GM21786 (cell line): ENCODE results near the gene GPR89B.
A peak's percentile ranks its signal among the peaks of the same experiment; 100 is the strongest.
"Not testable (repeated sequence)": the region's sequence is repeated elsewhere in the genome, so short reads cannot be mapped to it uniquely, and the experiment has no call there.

Experiments
- ATAC-seq: cut with Tn5 transposase; IDR thresholded peaks from one replicate; pipeline ENCODE4 v1.9.1; 2021; ENCODE audit not compliant: unreplicated experiment

GPR89B gene

DNA sequence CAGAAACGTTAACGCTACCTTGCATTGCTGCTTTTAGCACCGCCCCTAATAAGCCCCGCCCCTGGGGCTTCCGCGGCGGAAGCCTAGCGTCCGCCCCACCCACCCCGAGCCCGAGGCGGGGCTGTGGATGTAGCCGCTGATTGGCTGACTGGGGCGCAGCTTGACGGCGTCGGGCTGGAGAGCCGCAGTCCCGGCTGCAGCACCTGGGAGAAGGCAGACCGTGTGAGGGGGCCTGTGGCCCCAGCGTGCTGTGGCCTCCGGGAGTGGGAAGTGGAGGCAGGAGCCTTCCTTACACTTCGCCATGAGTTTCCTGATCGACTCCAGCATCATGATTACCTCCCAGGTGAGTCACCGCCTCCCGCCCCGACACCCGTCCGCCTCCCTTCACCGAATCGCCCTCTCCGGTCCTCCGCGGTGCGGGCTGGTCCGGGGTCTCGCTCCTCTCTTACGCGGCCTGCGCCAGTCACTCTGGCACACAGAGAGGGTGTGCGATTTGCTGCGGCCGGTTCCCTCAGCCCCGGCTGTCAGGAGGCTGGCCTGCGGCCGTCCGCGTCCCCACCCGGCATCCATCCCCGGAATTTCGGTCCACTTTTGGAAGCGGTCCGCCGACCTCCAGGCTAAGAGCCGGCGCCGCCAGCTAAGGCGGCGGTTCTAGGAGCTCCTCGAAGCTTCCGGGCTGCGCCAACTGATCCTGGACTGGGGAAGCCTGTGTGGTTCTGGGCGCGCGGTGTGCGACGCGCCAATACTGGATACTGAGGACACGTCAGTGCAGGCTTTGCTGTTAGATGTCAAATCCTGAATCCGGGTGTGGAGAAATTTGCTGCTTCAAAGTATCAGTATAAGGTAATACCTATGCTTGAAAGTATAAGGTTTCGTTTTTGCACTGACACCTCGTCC is at the start of gene GPR89B:
GPR89B (plus strand) TSS at position 185 of the 897 bp plus-strand sequence; CDS start at position 302, 117 bp downstream.
- peak; percentile 97 for ATAC-seq

DNA sequence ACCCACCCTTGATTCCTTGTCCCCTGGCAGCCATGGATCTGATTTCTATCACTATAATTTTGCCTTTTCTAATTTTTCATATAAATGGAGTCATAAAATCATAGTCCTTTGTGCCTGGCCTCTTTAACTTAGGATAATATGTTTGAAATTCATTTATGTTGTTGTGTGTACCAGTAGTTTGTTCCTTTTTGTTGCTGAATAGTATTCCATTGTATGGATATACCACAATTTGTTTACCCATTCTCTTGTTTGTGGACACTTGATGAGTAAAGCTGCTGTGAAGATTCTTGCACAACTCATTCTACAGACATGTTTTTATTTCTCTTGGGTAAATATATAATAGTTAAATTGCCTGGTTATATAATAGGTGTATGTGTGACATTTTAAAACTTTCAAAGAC is 48.3 kb upstream of the GPR89B start:
- ATAC-seq = no peak

DNA sequence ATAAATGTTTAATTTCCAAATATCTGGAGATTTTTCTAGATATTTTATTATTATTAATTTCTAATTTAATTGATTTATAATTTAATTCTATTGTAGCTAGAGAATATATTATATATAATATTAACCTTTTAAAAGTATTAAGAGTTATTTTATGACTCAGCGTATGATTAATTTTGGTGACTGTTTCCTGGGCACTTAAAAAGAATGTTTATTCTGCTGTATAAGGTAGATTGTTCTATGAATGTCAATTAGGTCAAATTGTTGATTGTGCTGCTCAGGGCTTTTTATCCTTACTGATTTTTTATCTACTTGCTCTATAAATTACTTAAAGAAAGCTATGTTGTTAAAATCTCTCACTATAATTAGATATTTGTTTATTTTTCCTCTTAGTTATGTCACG is 45.7 kb upstream of the GPR89B start:
- no peak for ATAC-seq

DNA sequence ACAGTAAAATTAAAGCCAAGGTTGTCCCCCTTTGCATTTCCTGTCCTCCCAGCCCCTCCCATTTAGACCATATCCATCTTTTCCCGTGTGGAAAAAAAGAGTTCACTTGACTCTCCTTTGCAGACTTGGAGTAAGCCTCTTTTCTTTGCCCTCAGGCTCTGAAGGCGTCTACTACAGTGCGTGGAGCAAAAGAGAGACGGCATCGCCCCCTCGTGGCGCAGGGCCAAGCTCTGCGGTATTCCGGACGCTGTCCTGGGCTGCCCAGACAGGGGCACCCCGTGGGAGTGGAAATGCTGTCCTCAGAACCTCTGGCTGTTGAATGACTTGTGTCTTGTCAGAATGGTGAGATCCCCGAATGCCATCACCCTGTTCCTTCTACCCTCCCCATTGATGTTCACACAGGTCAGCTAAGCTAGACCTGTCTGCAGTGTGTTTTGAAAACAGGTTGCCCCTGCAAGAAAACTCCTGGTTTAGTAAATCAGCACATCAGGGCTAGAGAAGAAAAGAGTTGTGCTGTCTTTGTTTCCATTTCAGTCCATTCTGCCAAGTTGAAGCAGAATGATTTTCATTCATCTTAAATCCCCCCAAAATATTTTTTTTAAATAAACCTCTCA is 37.9 kb upstream of the GPR89B start:
- ATAC-seq = no peak

DNA sequence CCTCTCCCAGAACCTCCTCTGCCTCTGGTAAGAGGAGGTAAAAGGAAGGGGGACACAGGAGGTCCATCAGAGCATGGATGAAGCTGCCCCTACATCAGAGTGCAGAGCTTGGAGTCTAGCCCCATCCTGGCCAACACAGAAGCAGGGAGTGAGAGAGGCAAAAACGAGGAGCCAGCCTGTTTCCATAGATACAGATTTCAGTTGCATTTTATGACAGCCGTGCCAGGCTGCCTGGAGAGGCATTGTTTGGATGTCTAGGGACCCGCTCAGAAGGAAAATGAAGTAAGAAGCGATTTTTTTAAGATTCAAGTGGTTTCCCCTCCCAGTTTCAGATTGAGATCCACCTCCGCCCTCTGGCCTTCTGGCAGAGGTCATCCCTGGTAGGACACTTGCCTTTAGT is 37.1 kb upstream of the GPR89B start:
- no peak for ATAC-seq

DNA sequence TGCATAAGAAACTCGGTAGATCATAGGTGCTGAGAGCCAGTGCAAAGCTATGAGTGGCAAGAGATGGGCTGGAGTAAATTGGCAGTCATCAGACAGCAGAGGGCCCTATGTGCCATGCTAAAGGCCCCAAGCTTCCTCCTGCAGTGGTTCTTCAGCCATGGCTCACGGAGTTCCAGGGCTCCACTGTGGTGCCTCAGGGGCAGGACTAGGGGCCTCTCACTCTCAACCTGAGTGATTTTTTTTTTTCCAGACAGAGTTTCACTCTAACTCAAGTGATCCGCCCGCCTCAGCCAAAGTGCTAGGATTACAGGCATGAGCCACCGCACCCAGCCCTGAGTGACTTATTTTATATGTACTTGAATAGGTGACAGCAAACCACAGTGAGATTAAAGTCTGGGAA is 36.0 kb upstream of the GPR89B start:
- ATAC-seq = no peak

DNA sequence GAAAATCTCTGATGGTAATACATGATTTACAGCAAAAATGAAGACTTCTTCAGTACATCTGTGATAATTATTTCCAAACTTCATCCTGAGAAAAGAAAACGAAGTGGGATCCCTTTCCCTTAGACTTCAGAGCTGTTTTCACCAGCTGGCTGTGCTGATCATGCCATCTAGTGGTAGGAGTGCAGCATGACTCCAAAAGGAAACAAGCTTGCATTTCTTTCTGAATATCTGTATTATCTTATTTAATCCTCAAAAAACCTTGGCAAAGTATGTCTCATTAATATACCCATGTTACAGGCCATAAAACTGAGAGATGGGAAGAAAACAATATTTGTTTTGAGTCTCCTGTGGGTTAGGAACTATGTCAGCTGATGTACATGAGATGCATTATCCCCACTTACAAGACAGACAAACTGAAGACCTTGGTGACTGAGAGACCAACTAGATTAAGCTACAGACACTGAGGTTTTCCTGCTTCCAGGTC is 35.4 kb upstream of the GPR89B start:
- no peak for ATAC-seq

DNA sequence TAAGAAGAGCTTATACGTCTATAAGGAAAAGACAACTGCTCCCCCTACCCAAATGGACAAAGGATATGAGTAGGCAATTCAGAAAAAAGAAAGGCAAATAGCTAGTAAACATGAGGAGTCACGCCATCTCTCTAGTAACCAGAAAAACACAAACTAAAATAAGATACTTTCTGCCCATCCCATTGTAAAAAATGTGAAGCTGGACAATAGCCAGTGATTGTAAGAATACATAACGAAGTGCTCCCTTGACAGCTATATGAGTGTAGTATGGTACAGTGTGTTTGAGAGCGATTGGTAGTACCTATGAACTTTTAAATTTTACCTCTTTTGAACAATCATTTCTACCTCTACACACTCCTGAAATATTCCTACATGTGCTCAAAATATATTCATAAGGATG is 33.1 kb upstream of the GPR89B start:
- ATAC-seq = no peak

DNA sequence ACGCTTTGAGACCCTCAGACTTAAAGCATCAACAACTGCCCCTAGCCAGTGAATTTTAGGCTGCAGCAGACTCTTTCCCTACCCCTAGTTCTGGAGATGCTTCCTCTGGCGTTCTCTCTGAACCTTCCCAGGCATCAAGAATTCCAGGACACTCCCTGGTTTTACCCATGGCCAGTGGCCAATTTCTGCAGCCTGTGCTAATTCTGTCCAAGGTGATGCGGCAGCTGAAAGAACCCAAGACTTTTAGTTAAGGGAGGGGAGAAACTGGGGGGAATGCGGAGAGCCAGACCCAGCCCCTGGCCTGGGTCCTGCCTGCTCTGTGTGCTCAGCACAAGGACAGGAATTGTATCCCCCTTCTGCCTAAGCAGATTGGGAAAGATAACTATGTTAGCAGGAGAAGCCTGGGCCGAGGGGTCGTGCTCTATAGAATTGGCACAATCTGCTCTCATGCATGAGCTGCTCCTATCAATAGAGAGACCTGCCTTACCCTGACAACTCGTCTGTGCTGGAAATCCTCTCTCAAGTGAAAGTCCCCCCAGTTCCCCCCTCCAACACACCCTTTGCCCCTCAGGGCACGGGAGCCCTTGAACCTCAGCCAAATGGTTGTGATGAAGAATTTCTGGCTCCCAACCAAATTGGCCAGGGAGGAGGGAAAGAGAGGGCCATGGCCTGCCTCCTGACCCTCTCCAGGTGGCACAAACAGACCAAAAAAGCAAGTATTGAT is 31.0 kb upstream of the GPR89B start:
- no peak for ATAC-seq

DNA sequence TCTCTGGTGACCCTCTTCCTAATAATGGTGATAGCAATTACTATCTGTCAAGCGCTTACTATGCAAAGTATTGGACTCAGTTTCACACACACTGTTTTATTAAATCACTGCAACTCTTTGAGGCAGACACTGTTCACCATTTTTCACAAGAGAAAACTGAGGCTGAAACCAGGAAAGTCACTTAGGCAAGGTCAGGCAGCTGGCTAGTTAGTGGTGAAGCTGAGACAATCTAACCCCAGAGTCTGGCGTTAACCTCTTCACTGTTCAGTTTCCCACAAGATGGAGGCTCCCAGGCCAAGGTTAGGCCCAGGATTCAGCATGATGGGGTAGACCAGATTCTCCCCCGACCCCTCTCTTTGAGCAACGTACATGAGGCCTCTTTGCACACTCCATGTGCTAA is 30.4 kb upstream of the GPR89B start:
- no peak for ATAC-seq

DNA sequence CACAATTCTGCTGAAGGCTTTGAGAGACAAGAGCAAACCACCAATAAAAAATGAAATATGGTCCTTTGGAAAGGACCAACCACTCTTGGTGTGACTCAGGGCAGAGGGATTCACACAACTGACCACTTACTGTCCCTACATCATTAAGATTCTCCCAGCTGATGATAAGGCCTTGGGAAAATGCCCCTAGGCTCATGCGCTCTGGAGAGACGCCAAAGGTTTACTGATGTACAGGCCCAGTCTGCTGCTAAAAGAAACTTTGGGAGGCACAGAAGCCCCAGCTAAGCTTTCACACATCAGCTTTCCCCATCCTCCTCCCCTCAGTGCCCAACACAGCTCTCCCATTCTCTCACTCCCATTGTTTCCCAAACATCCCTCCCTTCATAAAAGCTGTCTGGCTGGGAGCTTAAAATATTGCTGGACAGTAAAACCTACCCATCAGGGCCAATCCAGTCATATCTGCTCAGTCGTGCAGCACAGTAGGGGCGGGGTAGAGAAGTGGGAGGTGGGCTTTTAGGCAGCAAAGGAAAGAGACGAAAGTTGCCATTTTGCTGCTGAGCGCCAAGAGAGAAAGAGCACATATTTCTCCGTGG is 25.9 kb upstream of the GPR89B start, which contains the start of gene GJA8:
GJA8 (plus strand) TSS at position 543 of the 593 bp plus-strand sequence. CDS start 5,161 bp downstream, outside the sequence.
- ATAC-seq = no peak

DNA sequence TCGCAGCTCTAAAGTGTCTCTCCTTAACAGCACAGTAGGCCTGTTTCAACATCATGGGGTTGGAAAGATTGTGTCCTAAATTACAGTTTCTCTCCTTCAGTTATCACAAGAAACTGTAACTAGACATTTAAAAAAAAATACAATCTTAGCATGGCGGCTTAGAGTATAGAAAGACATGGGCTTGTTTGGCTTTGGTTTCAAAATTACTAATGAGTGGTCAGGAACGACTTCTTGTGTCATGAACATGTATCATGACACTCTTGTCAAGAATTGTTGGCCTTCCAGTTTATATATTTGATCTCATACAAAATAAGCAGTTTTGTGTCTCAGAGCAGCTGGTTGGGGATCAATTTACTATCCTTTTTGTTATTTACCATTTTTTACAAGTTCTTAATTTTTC is 23.5 kb upstream of the GPR89B start:
- ATAC-seq = no peak

DNA sequence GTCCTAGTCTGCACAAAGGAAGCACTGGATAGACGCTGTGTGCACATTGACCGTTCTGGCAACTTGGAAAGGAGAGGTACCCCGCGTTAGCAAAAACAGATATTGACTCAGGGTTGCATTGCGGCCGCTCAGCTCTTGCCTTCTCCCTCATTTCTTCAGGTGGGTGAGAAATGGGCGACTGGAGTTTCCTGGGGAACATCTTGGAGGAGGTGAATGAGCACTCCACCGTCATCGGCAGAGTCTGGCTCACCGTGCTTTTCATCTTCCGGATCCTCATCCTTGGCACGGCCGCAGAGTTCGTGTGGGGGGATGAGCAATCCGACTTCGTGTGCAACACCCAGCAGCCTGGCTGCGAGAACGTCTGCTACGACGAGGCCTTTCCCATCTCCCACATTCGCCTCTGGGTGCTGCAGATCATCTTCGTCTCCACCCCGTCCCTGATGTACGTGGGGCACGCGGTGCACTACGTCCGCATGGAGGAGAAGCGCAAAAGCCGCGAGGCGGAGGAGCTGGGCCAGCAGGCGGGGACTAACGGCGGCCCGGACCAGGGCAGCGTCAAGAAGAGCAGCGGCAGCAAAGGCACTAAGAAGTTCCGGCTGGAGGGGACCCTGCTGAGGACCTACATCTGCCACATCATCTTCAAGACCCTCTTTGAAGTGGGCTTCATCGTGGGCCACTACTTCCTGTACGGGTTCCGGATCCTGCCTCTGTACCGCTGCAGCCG is 20.3 kb upstream of the GPR89B start:
- ATAC-seq = no peak

DNA sequence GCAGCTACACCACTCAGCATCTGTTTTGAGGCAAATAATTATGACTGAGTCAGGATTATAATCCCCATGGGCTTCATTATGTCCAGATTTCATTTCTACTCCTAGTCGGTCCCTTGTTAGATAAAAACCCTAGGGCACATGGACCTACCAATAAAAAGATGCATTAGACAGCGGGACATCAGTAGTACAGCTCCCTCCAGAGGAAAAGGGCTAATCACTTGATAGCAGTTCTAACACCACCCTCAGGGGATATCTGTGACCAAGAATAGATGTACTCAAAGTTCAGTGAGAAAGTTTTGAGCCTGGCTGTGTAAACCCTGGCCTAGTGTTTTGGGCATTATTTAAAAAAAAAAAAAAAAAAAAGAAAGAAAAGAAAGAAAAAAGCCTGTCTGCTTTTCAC is 15.7 kb upstream of the GPR89B start:
- ATAC-seq = no peak

DNA sequence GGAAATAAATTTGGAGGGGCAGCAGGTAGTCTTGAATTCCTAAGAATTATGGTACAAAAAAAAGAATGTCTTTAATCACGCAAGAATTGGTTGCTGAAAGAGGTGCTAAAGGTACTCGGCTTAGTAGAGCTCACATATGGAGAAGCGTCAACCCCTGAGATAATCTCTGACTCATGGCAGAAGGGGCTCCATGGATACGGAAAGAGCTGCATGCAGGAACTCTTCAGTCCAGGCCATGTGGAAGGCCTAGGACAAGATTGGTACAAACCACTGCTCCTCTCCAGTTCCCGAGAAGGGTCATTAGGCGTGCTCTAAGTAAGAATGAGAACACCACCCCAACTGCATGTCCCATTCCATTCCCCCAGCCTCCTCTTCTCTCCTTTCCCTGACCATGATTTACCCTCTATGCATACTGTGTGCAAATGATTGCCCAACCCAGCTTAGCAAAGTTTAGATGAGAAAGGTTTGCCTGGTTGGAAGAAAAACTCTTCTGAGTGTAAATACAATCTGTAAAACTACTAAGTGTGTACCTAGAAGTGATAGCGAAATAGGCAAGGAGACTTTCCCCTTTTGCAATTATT is 14.8 kb upstream of the GPR89B start:
- no peak for ATAC-seq

DNA sequence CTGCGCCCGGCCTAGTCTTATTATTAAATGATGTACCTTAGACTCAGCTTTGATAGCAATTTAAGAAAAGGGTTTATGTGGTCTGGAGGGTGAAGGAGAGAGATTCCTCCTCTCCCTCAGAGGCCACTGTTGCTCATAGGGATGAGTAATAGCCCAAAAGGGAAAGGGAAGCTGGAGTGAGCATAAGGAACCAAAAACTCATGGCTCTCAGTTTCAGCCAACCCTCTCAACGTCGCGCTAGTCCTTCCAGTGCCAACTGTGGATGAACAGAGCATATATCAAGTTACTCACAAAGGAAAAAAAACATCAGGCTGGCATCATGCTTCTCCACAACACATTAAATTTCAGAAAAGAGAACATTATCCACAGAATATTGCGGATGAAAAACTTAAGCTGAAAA is 8.3 kb upstream of the GPR89B start:
- no peak for ATAC-seq

DNA sequence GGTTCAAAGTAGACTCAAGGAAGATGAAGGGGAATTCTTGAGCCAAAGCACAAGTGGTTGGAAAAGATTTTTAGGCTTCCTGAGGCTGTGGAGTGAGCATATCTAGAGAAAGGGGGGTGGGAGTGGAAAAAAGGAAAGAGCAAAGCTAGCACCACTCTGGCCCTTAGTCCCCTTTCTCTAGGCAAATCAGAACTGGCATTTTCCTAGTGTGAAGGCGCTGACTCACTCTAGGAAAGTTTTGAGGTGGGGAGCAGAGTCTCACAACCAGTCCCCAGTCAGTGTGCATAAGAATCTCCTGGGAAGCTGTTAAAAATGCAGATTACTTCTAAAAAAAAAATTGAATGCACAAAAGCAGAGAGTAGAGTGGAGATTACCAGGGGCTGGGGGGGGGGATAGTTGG is 3.4 kb upstream of the GPR89B start:
- ATAC-seq = no peak

DNA sequence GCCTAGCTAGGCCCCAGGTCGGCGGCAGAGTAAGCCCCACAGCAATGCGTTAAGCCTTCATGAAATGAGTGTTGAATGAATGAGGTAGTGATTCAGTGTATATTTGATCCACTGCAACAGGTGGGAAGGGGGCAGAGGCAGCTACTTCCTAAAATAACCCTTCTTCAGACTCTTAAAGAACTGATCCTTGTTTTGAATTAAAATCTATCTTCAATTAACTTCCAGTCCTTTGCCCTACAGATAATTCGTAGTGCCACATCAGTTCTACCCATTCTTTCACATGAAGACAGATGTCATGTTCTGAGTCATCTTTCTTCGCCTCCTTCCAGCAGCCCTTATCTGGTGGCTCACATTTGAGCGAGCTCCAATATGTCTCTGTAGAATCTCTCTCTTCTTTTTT is 1.0 kb upstream of the GPR89B start:
- not testable (repeated sequence) for ATAC-seq

DNA sequence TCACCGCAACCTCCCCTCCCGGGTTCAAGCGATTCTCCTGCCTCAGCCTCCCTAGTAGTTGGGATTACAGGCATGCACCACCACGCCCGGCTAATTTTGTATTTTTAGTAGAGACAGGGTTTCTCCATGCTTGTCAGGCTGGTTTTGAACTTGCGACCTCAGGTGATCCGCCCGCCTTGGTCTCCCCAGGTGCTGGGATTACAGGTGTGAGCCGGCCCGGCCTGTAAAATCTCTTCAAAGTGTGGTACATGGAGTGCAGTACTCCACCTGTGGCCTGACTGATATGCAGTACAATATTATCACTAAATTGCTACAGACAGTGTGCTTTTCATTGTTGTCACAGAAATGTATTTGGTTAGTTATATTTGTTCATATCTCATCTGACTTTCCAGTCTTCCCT is 531 bp upstream of the GPR89B start:
- ATAC-seq = not testable (repeated sequence)

DNA sequence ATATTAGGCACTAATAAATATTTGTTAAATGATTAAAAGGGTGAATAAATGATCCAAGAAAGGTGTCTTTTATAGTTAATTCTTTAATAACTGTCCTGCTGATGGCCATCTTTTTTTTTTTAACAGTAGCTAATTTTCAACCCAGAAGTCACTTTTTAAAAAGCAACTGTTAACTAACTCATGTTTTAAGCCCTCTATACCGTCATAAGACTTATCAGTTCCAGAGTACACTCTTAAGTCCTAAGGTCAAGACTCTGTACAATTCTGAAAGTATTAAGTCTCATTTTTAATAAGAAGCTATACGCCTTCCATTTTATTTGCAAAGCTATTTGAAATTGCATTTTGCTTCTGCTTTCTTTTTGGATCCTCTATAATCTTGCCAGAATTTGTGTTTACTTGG is 2.9 kb downstream of the GPR89B start:
- not testable (repeated sequence) for ATAC-seq
